ENCODE data around the gene MEX3A.
"Not testable (repeated sequence)": the region's sequence is repeated elsewhere in the genome, so short reads cannot be mapped to it uniquely, and the experiment has no call there.

Gene MEX3A

DNA sequence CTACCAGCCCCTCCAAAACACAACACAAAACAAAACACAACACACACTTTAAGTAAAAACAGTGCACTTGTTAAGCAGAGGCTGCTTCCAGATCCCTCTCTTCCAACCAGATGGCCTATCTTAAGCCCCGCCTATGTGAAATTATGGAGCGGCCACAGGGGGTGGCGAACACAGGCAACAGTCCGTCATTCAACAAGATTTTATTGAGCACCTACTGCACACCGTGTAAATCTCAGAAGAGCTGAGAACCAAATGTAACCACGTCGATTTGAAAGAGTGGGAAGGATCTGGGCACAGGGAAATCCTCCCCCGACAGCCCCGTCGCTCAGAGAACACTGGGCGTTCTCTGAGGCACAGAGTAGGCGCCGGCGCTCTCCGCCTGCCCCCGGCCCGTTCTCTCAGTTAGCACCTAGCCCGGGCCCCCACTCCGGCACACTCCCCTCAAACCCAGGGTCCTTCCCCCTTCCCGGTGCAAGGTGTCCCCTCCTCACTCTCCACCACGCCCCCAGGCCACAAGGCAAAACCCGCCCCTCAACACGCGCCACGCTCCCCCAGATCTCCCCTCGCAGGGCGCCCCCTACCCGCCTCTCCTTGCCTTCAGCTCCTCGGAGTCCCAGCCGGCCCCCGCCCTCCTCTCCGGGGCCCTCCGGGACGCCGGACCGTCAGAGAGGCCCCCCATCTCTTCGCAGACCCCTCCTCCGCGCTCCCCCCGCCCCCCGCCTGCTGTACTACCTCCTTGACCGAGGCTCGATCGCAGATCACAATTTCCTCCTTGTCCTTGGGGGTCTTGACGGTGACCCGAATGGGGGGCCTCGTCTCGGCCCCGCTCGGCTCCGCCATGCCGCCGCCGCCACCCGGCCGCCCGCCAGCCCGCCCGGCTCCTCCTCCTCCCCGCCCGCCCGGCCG lies 29.1 kb downstream of the MEX3A start:
- TF ChIP-seq, protein P1, sequence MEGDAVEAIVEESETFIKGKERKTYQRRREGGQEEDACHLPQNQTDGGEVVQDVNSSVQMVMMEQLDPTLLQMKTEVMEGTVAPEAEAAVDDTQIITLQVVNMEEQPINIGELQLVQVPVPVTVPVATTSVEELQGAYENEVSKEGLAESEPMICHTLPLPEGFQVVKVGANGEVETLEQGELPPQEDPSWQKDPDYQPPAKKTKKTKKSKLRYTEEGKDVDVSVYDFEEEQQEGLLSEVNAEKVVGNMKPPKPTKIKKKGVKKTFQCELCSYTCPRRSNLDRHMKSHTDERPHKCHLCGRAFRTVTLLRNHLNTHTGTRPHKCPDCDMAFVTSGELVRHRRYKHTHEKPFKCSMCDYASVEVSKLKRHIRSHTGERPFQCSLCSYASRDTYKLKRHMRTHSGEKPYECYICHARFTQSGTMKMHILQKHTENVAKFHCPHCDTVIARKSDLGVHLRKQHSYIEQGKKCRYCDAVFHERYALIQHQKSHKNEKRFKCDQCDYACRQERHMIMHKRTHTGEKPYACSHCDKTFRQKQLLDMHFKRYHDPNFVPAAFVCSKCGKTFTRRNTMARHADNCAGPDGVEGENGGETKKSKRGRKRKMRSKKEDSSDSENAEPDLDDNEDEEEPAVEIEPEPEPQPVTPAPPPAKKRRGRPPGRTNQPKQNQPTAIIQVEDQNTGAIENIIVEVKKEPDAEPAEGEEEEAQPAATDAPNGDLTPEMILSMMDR (IDR thresholded peaks at IDR 0.05; ENCODE audit: insufficient read depth, missing control alignments) = peak; percentile 37
- DNase-seq (ENCODE audit: insufficient read length, low spot score) (no peak), FAIRE-seq (no peak)

DNA sequence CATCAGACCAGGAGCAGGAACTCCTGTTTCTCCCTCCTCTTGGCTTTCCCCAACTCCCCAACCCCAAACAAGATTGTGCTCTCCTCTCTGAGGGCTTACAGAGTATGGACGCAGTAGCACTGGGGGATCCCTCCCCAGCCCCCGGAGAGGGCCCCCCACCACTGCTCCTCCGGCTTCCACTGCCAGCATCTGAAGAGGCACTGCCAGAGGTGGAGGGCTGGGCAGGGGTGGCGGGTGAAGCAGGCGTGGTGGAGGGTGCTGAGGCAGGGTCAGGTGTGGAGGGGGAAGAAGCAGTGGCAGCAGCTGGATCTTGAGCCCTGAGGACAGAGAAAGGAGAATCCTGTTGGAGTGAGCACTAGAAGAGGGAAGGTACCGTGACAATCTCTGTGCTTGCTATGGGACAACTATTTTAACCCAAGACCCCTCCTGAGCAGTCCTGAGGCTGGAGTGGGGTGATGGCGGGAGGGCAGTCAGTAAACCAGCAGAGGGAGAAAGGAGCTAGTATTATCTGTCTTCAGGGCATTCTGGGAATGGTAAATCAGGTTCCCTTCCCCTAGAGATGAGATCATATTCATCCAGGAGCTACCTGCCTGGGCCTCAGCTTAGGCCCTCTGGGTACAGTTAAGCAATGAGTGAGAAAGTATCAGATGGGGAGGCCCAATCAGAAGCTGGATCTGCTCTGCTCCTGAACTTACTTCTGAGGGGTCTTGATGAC lies 31.1 kb downstream of the MEX3A start:
- FAIRE-seq (no peak), DNase-seq (ENCODE audit: insufficient read length, low spot score) (no peak)
- TF ChIP-seq, protein P1 (IDR thresholded peaks at IDR 0.05; ENCODE audit: insufficient read depth, missing control alignments) = no peak

DNA sequence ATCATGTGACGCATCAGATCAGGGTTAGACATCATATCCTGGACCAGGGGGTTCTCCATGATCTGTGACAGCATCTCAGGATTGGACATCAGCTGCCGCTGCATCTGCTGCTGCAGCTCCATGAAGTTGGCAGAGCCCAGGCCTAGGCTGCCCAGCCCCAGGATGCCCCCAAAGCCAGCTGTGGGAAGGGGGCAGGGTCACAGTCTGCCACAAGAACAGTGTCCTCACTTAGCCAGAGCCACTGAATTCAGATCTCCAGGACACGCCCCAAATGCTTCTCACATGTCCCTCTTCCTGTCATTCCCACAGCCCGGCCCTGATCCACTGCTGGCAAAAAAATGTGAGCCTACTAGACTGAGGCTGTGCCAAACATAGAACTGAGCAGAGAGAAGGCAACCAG lies 31.9 kb downstream of the MEX3A start:
- FAIRE-seq (no peak), DNase-seq (ENCODE audit: insufficient read length, low spot score) (no peak)
- TF ChIP-seq, protein P1 (IDR thresholded peaks at IDR 0.05; ENCODE audit: insufficient read depth, missing control alignments) = no peak

DNA sequence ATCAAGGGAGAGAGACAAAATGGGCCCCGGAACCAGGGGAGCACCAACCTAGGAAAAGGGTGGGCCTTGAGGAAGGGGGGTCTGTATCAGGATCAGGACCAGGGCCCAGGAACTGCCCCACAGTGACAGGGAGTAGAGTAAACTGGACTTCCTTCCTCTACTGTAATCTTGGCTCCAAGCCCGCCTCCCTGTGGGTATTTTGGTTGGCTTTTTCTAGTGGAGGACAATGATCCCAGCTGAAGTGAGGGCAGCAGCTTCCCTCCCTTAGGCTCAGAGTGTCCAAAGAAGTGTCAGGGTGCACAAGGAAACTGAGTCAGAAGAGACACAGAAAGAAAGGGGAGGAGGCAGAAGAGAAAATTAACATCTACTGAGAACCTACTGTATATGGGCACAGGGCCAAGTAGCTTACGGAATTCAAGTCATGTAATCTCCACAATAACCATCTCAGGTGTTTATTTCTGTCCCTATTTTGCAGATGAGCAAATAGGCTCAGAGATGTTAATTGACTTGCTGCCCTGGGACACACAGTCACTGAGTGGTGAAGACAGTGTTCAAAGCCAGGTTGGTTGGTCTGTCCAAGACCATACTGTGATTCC lies 33.5 kb downstream of the MEX3A start:
- DNase-seq (ENCODE audit: insufficient read length, low spot score) (no peak), FAIRE-seq (no peak)
- TF ChIP-seq, protein P1 (IDR thresholded peaks at IDR 0.05; ENCODE audit: insufficient read depth, missing control alignments) = no peak

DNA sequence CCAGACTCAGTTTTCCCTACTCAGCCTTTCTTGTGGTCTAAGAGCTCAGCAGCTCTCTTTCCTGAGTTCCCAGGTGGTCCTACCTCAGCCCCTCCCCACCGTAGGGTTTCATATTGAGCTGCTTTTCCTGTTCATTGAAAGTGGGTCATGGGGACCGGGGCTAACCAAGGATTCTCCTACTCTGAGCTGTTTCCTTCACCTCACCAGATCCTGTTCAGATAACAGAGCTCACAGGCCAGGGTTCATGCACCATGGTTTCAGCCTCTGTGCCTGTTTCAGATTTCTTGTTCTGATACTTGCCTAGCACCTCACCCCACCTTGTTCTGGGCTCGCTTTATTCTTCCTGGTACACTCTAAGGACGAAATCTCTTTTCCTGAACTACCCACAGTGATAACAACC lies 37.2 kb downstream of the MEX3A start:
- no peak for DNase-seq (ENCODE audit: insufficient read length, low spot score)
- TF ChIP-seq, protein P1 (IDR thresholded peaks at IDR 0.05; ENCODE audit: insufficient read depth, missing control alignments) = no peak
- FAIRE-seq = no peak

DNA sequence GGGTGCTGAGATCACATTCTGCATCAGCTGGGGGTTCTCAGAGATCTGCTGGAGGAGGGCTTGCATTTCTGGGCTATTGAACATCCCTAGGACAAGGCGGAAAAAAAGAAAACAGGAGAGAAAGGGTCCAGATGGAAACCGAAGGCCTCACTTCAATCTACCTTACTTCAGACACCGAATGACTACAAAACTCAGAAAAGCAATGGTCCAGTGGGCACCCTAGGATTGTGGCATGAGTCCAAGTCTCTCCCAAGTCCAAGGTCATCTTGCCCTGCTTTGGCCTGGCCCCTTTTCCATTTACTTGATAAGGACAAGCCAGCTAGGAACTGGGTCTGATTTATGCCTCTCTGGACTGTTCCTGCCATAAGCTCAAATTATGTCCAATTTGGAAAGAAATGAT lies 39.4 kb downstream of the MEX3A start:
- DNase-seq (ENCODE audit: insufficient read length, low spot score) = no peak
- TF ChIP-seq, protein P1 (IDR thresholded peaks at IDR 0.05; ENCODE audit: insufficient read depth, missing control alignments) = no peak
- no peak for FAIRE-seq

DNA sequence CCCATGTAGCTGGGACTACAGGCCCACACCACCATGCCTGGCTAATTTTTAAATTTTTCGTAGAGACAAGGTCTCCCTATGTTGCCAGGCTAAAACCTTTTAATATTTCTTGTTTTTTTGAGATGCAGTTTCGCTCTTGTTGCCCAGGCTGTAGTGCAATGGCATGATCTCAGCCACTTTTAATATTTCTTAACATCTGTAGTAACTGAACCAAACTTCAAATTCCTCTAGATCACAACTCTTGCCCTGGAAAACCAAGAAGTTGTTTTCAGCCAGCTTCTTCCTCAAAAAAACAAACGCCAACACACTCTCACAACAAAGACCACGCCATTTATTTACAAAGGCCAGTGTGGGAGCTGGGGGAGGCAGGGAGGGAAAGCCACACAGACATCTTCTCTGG lies 47.3 kb downstream of the MEX3A start:
- not testable (repeated sequence) for FAIRE-seq; DNase-seq (ENCODE audit: insufficient read length, low spot score)
